RPMI8226 (cell line): ENCODE data around the gene MLXIPL.
"Not testable (repeated sequence)": the region's sequence is repeated elsewhere in the genome, so short reads cannot be mapped to it uniquely, and the experiment has no call there.

Experiments used
- DNase-seq: peaks from one replicate; pipeline ENCODE4 v3.0.0-alpha.2; 2015

The MLXIPL gene

DNA sequence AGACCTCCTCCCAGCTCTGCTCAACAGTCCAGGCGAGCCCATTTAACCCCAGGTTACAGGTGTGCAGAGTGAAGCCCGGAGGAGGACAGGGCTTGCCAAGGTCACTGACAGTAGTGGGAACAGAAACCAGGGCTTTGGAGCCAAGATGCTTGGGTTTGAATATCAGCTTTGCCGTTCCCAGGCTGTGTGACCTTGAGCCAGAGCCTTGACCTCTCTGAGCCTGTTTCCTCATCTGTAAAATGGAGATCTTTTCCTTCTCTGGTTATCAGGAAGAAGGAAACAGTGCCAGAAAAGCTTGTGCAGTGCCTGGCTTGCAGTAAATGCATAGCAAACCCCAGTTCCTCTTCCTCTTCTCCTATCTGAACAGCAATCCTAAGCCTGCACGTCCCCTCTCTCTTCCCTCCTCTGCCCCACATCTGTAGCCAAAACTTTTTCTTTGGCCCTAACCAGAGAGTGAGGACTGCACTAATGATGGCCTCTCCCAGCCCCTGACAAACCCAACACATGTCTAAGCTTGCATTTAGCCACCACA is 21.4 kb upstream of the MLXIPL start:
- DNase-seq, result peak; percentile 53

DNA sequence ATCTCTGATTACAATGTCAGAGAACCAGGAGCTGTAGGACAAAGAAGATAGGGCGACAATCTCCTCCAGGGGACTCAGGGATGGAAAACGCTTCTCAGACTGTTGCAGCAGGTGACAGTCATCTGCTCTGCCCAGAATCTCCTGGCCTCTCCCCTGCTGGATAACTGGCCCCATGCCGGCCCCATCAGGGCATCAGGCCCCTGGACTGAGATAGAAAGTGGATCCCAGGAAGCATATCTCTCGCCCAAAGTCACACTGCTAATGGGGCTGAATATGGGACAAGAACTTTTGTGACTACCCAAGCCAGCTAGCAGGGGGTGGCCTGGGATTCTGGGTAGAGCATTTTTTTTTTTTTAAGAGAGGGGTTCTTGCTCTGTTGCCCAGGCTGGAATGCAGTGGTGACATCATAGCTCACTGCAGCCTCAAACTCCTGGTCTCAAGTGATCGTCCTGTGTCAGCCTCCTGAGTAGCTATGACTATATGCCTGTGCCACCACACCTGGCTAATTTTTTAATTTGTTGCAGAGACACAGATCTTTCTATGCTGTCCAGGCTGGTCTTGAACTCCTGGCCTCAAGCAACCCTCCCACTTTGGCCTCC is 20.5 kb upstream of the MLXIPL start:
- no peak for DNase-seq

DNA sequence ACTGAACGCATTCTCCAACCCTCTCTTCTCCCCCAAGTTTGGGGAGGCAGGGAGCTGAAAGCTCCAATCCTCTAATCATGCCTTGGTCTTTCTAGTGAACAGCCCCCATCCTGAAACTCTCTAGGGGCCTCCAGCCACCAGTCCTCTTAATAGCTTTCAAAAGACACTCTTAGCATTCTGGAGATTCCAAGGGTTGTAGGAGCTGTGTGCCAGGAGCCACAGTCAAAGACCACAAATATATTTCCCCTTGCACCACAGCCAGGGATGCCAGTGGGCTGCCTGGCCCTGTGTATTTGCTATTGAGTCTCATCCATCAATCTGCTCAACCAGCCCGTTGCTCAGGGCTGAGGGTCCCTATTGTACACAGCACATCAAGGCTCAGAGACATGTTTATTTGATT is 18.5 kb upstream of the MLXIPL start:
- no peak for DNase-seq

DNA sequence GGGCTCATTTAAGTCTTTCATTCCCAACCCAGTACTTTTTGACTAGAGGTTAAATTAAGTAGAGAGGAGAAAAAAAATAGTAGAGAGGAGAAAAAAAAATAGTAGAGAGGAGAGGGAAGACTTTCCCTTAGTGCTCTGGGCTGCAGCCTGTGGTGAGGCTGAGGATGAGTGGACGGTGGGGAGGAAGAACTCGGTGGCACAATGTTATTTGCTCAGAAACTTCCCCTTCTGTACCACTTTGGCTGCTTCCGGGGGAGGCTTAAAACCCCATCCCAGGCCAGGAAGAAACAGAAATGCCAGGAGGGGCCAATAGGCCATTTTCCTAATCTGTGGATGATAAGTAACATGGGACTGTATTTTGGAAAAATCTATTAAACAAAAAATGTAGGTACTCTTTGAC is 14.6 kb upstream of the MLXIPL start:
- no peak for DNase-seq

DNA sequence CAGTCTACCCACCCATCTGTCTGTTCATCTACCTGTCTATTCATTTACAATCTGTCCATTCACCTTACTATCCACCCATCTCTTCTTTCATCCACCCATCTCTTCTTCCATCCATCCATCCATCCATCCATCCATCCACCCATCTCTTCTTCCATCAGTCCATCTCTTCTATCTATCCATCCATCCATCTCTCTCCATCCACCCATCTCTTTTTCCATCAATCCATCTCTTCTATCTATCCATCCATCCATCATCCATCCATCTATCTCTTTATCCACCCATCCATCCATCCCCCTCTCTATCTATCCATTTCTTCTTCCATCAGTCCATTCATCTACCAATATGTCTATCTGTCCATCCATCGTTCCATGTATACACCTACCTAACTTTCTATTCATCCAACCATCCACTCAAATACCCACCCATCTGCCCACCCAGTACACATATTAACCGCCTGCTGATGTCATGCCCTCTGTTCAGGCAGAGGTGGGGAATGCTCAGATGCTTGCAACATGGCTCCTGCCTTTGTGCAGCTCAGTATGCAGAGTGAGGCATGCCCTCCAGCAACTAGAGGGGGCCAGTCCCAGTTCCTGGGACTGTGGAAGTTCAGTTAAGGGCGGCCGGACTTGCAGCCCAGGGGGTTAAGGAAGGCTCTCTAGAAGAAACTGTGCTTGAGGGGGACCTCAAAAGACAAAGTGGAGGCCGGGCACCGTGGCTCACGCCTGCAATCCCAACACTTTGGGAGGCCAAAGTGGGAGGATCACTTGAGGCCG is 11.3 kb upstream of the MLXIPL start:
- DNase-seq, result no peak

DNA sequence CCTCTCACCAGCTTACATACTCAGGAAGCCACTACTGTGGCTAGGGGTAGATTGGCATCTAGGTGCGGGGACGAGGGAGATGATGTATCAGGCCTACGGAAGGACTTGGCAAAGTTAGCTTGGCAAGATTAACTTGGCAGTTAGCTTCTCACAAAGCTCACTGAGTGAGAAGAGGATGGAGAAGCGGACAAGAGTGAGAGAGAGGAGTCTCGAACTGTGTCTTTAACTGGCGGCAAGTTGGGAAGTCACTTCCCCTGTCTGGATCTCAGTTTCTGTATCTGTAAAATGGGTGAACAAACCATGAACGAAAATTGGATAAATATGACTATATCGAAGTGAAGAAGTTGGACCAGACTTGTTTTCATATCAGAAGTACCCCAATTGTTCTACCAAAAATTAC is 9.5 kb upstream of the MLXIPL start:
- no peak for DNase-seq

DNA sequence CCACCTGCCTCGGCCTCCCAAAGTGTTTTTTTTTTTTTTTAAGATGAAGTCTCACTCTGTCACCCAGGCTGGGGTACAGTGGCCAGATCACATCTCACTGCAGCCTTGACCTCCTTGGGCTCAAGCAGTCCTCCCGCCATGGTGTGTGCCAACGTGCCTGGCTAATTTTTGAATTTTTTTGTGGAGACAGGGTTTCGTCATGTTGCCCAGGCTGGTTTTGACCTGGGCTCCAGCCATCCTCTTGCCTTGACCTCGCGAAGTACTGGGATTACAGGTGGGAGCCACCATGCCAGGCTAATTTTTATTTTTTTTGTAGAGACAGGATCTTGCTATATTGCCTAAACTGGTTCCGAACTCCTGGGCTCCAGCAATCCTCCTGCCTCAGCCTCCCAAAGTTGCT is 9.0 kb upstream of the MLXIPL start:
- no peak for DNase-seq

DNA sequence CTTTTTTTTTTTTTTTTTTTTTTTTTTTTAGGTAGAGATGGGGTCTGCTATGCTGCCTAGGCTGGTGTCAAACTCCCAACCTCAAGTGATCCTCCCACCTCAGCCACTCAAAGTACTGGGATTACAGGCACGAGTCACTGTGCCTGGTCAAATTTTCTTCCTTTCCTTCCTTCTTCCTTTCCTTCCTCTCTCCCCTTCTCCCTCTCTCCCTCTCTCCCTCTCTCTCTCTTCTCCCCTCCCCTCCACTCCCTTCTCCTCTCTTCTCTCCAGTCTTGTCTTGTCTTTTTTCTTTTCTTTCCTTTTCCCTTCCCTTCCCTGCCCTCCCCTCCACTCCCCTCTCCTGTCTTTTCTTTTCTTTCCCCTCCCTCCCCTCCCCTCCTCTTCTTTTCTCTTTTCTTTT is 7.2 kb upstream of the MLXIPL start:
- DNase-seq, result no peak

DNA sequence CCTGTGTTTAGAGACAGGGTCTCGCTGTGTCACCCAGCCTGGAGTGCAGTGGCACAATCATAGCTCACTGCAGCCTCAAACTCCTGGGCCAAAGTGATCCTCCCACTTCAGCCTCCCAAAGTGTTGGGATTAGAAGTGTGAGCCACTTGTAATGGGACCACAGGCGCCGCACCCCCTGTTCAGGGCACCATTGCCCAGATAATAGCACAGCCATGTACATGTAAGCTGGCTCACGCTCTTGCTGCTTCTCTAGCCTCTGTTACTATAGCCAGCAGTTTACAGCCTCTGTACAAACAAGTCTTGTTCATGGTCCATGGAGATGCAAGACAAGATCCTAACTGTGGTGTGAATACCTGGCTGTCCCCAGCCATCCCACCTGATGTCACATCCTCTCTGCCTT is 4.2 kb upstream of the MLXIPL start:
- DNase-seq, result no peak

DNA sequence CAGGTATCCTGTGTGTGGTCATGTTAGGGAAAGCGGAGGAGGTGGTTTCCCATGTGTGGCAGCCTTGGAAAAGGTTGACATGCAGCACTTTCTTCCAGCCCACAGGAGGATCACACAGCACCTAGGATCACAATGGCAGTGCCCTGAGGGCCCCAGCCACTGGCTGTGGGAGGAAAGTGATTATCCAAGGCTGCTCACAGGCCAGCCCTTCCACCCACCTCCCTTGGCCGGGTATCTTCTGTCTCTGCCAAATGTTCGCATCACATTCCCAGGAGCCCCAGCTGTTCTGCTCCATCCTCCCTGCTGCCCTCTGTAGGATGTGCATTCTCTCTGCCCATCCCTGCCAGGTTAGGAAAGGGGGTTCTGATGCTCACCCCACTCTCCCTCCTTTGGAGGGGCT is 2.5 kb upstream of the MLXIPL start:
- DNase-seq, result no peak

DNA sequence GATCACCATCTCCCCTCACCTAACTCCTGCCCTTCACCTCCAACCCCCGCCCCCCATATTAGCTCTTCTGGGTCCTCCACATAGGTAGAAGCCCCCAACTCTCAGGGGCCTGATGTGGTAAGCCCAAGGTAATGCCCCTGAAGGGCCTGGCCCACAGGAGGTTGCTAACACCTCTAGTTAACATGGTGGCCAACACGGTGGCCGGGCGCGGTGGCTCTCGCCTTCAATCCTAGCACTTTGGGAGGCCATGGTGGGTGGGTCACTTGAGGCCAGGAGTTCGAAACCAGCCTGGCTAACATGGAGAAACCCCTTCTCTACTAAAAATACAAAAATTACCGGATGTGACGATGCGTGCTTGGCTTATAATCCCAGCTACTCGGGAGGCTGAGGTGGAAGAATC is 954 bp upstream of the MLXIPL start:
- DNase-seq, result no peak

DNA sequence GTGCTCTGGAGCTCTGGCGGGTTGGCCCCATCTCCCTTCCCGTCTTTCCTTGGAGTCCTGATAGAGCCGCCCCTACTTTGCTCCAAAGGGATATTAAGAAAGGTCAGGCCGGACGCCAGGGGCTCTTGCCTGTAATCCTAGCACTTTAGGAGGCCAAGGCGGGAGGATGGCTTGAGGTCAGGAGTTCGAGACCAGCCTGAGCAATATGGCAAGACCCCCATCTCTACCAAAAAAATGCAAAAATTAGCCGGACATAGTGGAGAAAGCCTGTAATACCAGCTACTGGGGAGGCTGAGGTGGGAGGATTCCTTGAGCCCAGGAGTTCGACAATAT is 313 bp upstream of the MLXIPL start:
- no peak for DNase-seq

DNA sequence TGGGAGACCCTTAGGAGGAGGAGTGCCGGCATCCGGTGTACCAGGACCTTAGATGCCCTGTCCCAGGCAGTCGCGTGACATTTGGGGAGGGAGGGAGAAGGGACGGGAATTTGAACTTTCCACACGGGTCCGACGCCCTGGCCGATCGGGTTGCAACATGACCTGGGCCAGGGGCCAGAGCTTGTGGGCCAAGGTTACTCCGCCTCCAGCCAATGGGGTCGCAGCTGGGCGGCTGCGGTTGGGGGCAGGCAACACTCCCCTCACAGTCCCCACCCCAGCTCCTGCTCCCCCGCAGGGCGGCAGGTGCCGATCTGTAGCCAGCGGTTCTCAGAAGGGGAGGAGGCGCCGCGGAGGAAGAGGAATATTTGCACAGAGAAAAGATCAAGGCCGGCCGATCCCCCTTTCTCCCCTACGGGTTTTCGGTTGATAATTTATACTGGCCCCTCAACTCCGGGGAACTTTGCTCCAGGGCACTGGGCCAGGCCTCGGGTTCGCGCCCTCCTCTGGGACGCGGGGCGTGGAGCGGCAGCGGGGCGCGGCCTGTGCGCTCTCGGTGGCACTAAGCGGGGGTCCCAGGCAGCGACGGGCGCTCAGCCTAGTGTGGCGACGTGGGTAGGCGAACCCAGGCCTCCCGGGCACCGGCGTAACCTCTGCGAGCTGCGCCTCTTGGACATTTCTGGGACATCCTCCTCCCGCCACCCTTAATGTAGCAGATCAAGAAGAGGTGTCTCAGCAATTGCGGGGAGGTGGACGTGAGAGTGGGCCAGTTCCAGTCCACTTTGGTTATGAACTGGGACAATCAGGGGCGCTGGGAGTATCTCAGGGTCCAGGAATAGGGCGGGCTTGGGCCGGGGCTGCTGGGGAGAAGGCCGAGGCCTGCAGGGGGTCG is 1.2 kb downstream of the MLXIPL start:
- no peak for DNase-seq

DNA sequence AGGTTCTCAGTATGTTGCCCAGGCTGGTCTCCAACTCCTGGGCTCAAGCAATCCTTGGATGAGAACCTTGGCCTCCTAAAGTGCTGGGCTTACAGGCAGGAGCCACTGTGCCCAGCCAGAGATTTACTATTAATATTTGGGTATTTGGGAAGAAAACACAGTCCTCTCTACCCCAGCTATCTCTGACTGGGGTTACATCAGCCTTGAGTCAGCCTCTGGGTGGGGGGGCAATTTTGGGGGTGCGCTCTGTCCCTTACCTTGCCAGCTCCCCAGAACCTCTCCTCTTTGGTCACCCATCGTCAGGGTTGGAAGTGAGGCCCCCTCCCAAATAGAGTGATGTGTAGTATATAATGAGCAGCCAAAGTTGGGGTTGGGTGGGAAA is 1.8 kb downstream of the MLXIPL start:
- no peak for DNase-seq

DNA sequence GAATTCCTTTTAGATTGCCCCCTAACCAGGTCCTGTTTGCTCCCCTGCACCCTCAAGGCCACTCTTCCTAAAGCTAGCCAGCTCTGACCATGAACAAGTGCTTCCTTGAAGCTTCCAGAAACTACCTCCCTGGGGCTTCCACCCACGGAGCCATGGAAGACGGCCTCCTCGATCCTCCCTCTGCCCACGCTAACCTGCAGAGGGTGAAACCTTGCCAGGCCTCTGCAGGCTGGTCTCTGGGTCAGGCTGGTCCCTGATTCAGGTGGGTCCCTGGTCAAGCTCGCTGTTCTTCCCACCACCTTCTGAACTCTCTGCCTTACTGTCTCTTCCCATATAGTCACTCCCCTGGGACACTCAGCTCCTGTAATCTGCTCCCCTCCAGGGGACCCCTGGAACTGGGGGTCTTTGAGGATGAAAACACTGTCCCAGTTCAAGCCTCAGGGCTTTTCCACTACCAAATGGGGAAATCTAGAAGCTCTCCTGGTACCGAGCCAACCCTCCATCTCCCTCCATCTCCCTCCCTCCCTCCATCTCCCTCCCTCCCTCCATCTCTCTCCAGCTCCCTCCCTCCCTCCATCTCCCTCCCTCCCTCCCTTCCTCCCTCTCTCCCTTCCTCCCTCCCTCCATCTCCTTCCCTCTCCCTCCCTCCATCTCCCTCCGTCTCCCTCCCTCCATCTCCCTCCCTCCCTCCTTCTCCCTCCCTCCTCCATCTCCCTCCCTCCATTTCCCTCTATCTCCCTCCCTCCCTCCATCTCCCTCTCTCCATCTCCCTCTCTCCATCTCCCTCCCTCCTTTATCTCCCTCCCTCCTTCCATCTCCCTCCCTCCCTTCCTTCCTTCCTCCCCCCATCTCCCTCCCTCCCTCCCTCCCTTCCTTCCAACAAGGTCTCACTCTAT is 2.9 kb downstream of the MLXIPL start:
- no peak for DNase-seq

DNA sequence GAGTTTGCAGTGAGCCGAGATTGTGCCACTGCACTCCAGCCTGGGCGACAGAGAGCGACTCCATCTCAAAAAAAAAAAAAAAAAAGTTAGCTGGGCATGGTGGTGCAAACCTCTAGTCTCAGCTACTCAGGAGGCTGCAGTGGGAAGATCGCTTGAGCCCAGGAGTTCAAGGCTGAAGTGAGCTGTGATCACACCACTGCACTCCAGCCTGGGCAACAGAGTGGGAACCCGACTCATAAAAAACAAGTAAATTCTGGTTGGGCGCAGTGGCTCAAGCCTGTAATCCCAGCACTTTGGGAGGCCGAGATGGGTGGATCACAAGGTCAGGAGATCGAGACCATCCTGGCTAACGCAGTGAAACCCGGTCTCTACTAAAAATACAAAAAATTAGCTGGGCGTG is 4.9 kb downstream of the MLXIPL start:
- DNase-seq, result not testable (repeated sequence)

DNA sequence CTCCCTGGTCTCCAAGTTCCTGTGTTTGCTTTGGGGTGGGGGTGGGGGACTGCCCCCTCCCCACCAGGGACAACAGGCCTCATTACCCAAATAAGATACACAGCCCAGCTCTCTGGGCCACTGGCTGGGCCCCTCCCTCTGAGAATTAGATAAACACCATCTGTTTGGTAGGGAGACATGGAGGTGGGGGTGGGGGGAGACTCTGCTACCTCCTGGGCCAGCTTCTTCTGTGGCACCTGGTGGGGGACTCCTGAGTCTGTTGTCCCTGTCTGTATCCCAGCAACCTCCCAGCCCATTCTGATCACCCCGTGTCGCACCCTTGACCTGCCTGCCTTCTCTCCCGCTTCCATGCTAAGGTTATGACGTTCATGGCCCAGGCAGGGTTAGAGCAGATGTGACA is 5.8 kb downstream of the MLXIPL start:
- DNase-seq, result no peak

DNA sequence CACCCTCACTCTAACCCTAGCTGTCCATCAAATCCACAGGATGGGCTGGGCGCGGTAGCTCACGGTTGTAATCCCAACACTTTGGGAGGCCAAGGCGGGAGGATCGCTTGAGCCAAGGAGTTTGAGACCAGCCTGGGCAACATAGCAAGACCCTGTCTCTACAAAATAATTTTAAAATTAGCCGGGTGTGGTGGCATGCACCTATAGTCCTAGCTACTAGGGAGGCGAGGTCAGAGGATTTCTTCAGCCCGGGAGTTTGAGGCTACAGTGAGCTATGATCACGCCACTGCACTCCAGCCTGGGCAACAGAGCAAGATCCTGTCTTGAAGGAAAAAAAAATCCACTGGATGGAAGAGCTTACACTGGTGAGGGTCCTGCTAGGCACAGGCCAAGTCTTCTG is 6.8 kb downstream of the MLXIPL start:
- not testable (repeated sequence) for DNase-seq

DNA sequence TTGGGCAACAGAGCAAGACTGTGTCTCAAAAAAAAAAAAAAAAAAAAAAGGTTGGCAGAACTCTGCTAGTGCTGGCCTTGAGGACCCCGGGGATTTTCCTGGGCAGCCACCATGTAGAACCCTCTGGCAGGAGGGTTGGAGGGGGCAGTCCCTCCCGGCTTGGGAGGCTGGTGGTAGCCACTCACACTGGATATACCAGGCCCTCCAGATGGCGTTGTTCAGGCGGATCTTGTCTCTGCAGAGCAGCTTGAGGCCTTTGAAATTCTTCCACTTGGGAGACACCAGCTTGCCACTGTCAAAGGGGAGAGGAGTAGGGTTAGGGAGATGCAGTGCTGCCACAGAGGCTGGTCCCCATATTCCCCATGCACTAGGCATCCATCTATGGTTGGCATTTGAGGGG is 8.4 kb downstream of the MLXIPL start:
- peak; percentile 44 for DNase-seq

DNA sequence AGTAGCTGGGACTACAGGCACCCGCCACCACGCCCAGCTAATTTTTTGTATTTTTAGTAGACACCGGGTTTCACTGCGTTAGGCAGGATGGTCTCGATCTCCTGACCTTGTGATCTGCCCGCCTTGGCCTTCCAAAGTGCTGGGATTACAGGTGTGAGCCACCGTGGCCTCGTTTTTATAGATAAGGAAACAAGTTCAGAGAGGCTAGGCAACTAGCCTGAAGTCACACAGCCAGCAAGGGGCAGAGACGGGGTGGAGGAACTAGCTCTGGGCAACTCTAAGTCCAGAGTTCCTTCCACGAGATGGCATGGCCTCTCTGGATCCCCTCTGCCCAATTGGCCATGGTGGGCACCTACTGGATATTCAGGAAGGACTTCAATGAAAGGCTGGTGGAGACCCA is 9.4 kb downstream of the MLXIPL start:
- not testable (repeated sequence) for DNase-seq

DNA sequence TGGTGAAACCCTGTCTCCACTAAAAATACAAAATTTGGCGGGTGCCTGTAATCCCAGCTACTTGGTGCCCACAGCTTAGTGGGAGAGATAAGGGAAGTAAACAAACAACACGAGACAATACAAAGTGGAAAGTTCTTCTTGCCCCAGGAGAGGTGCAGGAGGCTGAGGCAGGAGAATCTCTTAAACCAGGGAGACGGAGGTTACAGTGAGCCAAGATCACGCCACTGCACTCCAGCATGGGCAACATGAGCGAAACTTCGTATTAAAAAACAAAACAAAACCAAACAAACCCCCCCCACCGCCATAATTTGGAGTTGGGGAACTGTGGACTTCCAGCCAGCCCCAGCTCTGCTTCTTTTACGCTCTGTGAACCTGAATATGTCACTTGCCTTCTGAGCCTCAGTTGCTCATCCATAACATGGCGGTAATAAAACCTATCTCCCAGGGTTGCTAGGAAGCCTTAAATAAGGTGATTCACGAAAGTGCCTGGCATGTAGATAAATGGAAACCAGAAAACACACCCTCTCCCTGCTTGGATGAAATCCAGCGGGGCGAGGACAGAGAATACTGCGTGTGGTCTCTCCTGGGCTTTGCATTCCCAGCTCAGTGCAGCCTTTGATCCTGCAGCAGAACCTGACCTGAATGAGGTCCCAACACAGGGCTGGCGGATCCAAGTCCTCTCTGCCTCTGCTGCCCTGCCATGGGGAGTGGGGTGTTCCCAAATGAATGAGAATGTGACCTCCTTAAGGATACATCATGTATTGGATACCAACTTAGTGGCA is 10.2 kb downstream of the MLXIPL start:
- no peak for DNase-seq
